ENCODE measurements around the gene CSNK1D.

The CSNK1D gene

GRCh38 chr17:82304826-82305726 is 31.6 kb upstream of the CSNK1D start:
- TF ChIP-seq CTCF (conservative IDR thresholded peaks at IDR 0.05): no peak
- no peak overlapping the region for H3K27ac ChIP-seq

- H3K27ac ChIP-seq: no peak overlapping the region
- no peak for TF ChIP-seq CTCF (conservative IDR thresholded peaks at IDR 0.05)
Measured at GRCh38 chr17:82303944-82304808, 30.7 kb upstream of the CSNK1D start.

- no peak overlapping the region for H3K27ac ChIP-seq
- TF ChIP-seq CTCF (conservative IDR thresholded peaks at IDR 0.05): no peak
Measured at GRCh38 chr17:82302991-82303943, 29.8 kb upstream of the CSNK1D start.

GRCh38 chr17:82302568-82302963 is 29.1 kb upstream of the CSNK1D start:
- no peak overlapping the region for H3K27ac ChIP-seq
- TF ChIP-seq CTCF (conservative IDR thresholded peaks at IDR 0.05): no peak

GRCh38 chr17:82301916-82302567 is 28.5 kb upstream of the CSNK1D start:
- no peak overlapping the region for H3K27ac ChIP-seq

More at GRCh38 chr17:82301916-82302567, 28.5 kb upstream of the CSNK1D start:
- TF ChIP-seq CTCF (conservative IDR thresholded peaks at IDR 0.05): no peak

All from VCaP (cell line).